Peyer's patch (tissue), 4 donors: ENCODE results near the gene ADISSP. TPM values are rescaled to one million over a fixed set of nuclear protein-coding genes. Genes with fewer than 3 reads are reported as not detected.

ENCODE experiments used
- DNase-seq, 3 donors: peaks; one replicate each; pipeline ENCODE4 v3.0.0-alpha.2; 2017 to 2019
- H3K27ac ChIP-seq, 4 donors: fragments of 200-600 bp; sonication (generic); one replicate each; pipeline ENCODE4 v1.5.1; 2016 to 2019
- H3K27me3 ChIP-seq, 2 donors: fragments of 200-600 bp; sonication (generic); one replicate each; pipeline ENCODE4 v1.5.1; 2019
- H3K36me3 ChIP-seq, 3 donors: fragments of 200-600 bp; sonication (generic); one replicate each; pipeline ENCODE4 v1.5.1; 2016 to 2019
- H3K4me1 ChIP-seq, 4 donors: fragments of 200-600 bp; sonication (generic); one replicate each; pipeline ENCODE4 v1.5.1; 2016 to 2019
- H3K4me3 ChIP-seq, 4 donors: fragments of 200-600 bp; sonication (generic); 1 replicate in 3 of 4; 2 replicates in 1 of 4; pipeline ENCODE4 v1.5.1; 2016 to 2019; ENCODE audit warnings: mild to moderate bottlenecking in 1 of 4
- H3K9me3 ChIP-seq, 4 donors: fragments of 200-600 bp; sonication (generic); one replicate each; pipeline ENCODE4 v1.5.1; 2016 to 2019; ENCODE audit warnings: mild to moderate bottlenecking in 1 of 4
- POLR2A ChIP-seq, 2 donors: fragments of 450-650 bp; IDR thresholded peaks; one replicate each; pipeline ENCODE4 v1.5.1; 2017; ENCODE audit warnings: antibody characterized with exemption in 2 of 2, mild to moderate bottlenecking in 2 of 2, moderate library complexity in 2 of 2
- total RNA-seq, 4 donors: library from RNA; depleted of rRNA; stranded (reverse); fragments of >200 nt; gene quantifications; one replicate each; pipeline ENCODE4 v1.1.0, GENCODE V29; 2016
- TF ChIP-seq, protein P1 (sequence below), 6 experiments: fragments of 450-650 bp in 4 of 6; fragments of 200-600 bp in 2 of 6; sonication (generic) in 1 of 6; IDR thresholded peaks; one replicate each; pipeline ENCODE4 v1.5.1; 2017 to 2019; ENCODE audit warnings: antibody characterized with exemption in 6 of 6, mild to moderate bottlenecking in 3 of 6, moderate library complexity in 1 of 6

The ADISSP gene
- total RNA-seq, 4 donors from 2014 or later = 7.4 to 13.2 (median 10.2) TPM

GRCh38 chr20:3745686-3746173 lies 21.8 kb downstream of the ADISSP start:
- Histone ChIP-seq H3K36me3 (no peaks in the 10 kb centered on the region), H3K27me3 (peaks cover 0 to 5% of the 10 kb centered on the region in 2 donors), H3K4me3 (no peak overlapping the region), H3K9me3 (no peaks in the 10 kb centered on the region), H3K4me1 (peaks cover 0 to 11% (median 2%) of the 10 kb centered on the region in 4 donors), H3K27ac (no peak overlapping the region)
- no peak for TF ChIP-seq POLR2A (IDR thresholded peaks at IDR 0.05)
- TF ChIP-seq, protein P1, sequence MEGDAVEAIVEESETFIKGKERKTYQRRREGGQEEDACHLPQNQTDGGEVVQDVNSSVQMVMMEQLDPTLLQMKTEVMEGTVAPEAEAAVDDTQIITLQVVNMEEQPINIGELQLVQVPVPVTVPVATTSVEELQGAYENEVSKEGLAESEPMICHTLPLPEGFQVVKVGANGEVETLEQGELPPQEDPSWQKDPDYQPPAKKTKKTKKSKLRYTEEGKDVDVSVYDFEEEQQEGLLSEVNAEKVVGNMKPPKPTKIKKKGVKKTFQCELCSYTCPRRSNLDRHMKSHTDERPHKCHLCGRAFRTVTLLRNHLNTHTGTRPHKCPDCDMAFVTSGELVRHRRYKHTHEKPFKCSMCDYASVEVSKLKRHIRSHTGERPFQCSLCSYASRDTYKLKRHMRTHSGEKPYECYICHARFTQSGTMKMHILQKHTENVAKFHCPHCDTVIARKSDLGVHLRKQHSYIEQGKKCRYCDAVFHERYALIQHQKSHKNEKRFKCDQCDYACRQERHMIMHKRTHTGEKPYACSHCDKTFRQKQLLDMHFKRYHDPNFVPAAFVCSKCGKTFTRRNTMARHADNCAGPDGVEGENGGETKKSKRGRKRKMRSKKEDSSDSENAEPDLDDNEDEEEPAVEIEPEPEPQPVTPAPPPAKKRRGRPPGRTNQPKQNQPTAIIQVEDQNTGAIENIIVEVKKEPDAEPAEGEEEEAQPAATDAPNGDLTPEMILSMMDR (IDR thresholded peaks at IDR 0.05) = no peak
- no peak for DNase-seq

GRCh38 chr20:3744806-3745685 lies 22.5 kb downstream of the ADISSP start:
- Histone ChIP-seq H3K27me3 (peaks cover 0 to under 1% of the 10 kb centered on the region in 2 donors), H3K4me1 (peaks cover 0 to 7% (median 2%) of the 10 kb centered on the region in 4 donors), H3K27ac (no peak overlapping the region), H3K4me3 (peak overlapping the region in 2 of 4 donors; percentile 6 to 32), H3K9me3 (no peaks in the 10 kb centered on the region), H3K36me3 (no peaks in the 10 kb centered on the region)
- TF ChIP-seq, protein P1 (IDR thresholded peaks at IDR 0.05) = no peak
- no peak for TF ChIP-seq POLR2A (IDR thresholded peaks at IDR 0.05)
- peak; percentile 63 to 87 (median 75) for DNase-seq

DNA sequence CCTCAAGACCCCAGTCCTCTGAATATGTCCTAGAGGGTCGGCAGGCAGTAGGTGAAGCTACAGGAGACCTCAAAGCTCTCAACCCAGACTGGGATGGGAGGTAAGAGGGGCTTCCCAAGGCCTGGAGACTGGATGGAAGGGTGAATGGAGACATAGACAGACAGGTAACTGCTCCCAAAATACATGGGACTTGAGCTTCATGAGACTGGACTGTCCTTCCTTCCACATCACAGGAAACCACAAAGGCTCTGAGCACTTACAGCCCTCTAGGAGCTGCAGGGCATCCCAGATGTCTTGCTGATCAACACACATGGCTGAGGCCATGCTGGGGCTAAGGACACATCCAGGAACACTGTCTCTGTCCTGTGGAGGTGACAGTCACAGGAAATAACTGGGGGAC lies 23.5 kb downstream of the ADISSP start:
- H3K4me1 ChIP-seq = no peaks in the 10 kb centered on the region
- TF ChIP-seq, protein P1 (IDR thresholded peaks at IDR 0.05) = no peak
- TF ChIP-seq POLR2A (IDR thresholded peaks at IDR 0.05) = no peak
- no peak for DNase-seq
- no peaks in the 10 kb centered on the region for H3K36me3 ChIP-seq
- no peaks in the 10 kb centered on the region for H3K27me3 ChIP-seq
- H3K9me3 ChIP-seq = no peaks in the 10 kb centered on the region
- H3K27ac ChIP-seq = no peak overlapping the region
- no peak overlapping the region for H3K4me3 ChIP-seq

- no peak for DNase-seq
- Histone ChIP-seq H3K36me3 (no peaks in the 10 kb centered on the region), H3K27me3 (no peaks in the 10 kb centered on the region), H3K4me1 (no peaks in the 10 kb centered on the region), H3K9me3 (no peaks in the 10 kb centered on the region), H3K4me3 (no peak overlapping the region), H3K27ac (no peak overlapping the region)
- TF ChIP-seq, protein P1 (IDR thresholded peaks at IDR 0.05) = no peak
Measured at GRCh38 chr20:3743251-3743650, 24.3 kb downstream of the ADISSP start.

DNA sequence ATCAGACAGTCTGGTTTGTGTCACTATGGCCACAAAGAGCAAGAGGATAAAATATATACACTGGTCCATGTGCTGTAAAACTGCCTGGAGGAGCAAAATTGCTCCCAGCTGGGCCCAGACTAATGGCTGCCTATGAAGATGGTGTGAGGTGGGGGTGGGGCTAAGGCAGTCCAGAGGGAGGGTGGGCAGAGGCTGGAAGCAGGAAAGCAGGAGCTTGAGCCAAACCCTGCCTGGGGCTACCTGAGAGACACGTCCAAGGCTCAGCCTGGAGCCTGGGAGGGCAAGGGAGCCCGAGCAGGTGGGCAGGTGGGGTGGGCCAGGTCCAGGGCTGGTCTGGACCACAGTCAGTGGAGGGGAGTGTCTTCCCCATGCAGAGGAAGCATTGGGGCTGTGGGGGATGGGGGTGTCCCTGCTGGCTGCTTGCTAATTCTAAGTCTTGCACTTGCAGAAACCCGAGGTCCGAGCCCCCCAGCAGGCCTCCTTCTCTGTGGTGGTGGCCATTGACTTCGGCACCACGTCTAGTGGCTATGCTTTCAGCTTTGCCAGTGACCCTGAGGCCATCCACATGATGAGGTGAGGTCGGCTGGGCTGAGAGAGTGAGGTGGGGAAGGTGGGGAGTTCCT lies 25.6 kb downstream of the ADISSP start:
- Histone ChIP-seq H3K27ac (no peak overlapping the region), H3K4me3 (no peak overlapping the region), H3K4me1 (no peaks in the 10 kb centered on the region), H3K9me3 (no peaks in the 10 kb centered on the region), H3K27me3 (no peaks in the 10 kb centered on the region), H3K36me3 (no peaks in the 10 kb centered on the region)
- DNase-seq = no peak
- TF ChIP-seq POLR2A (IDR thresholded peaks at IDR 0.05) = no peak
- TF ChIP-seq, protein P1 (IDR thresholded peaks at IDR 0.05) = no peak
